Breast epithelium (tissue), 3 donors: ENCODE data around the gene MED10.

Source experiments
- POLR2AphosphoS5 ChIP-seq, 3 donors: sonication (generic); formaldehyde crosslinking; IDR thresholded peaks; one replicate each; pipeline ENCODE4 v1.6.1; 2017; ENCODE audit warnings: antibody characterized with exemption in 3 of 3
- TF ChIP-seq, protein P1 (sequence below), 3 donors: fragments of 450-650 bp; IDR thresholded peaks; one replicate each; pipeline ENCODE4 v1.5.1; 2016 to 2017; ENCODE audit warnings: antibody characterized with exemption in 3 of 3, mild to moderate bottlenecking in 3 of 3, moderate library complexity in 3 of 3

DNA sequence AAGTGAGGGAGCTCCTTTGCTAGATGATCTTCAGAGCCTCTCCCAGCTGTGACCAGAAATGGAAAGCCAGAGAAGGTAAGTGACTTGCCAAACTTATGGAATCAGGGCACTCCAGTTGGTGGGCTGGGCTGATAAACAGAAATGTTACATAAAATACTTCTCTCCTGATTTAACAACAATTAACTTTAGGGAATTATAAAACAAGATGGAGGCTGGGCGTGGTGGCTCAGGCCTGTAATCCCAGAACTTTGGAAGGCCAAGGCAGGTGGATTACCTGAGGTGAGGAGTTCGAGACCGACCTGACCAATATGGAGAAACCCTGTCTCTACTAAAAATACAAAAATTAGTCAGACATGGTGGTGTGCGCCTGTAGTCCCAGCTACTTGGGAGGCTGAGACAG, 899 bp upstream of the MED10 start:
- TF ChIP-seq, protein P1, sequence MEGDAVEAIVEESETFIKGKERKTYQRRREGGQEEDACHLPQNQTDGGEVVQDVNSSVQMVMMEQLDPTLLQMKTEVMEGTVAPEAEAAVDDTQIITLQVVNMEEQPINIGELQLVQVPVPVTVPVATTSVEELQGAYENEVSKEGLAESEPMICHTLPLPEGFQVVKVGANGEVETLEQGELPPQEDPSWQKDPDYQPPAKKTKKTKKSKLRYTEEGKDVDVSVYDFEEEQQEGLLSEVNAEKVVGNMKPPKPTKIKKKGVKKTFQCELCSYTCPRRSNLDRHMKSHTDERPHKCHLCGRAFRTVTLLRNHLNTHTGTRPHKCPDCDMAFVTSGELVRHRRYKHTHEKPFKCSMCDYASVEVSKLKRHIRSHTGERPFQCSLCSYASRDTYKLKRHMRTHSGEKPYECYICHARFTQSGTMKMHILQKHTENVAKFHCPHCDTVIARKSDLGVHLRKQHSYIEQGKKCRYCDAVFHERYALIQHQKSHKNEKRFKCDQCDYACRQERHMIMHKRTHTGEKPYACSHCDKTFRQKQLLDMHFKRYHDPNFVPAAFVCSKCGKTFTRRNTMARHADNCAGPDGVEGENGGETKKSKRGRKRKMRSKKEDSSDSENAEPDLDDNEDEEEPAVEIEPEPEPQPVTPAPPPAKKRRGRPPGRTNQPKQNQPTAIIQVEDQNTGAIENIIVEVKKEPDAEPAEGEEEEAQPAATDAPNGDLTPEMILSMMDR (IDR thresholded peaks at IDR 0.05), result no peak
- no peak for TF ChIP-seq POLR2AphosphoS5 (IDR thresholded peaks at IDR 0.05)
